Measurements from ENCODE around the gene IL1RL1. TPM values are rescaled to one million over a fixed set of nuclear protein-coding genes. Genes with fewer than 3 reads are reported as not detected.

IL1RL1 gene
- total RNA-seq, 1 experiment from 2014 or later, result not detected

DNA sequence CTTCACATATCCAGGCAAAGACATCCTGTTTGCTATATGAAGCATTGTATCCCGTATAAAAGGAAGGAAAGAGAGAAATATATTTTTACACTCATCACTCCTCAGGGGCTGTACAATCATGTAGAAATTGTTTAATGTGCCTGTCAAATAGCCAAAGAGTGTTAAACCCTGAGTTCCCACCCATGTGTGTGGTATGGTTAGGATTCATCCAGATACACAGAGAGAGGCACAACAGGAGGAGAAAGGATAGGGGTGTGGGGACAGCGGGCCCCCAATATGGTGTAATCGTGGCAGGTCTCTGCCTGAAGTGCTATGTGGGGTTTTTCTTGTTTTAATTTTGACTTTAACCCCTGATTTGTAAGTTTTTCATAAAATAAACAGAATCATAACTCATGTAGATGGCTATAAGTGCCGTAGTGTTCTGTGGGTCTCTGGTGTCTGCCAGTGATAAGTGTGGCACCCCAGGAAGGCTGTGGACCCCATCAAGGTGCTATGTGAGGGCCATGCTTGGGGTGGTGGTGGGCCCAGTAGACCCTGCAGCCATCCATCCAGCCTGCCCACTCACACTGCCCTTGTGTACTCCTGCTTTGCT lies 34.1 kb downstream of the IL1RL1 start:
- H3K9me2 ChIP-seq (replicated peaks; ENCODE audit: insufficient read depth, low read length), result no peaks in the 10 kb centered on the region
- H3K9ac ChIP-seq (ENCODE audit: low read length), result no peak overlapping the region
- H3K27ac ChIP-seq (ENCODE audit: low read length), result no peak overlapping the region
- no peaks in the 10 kb centered on the region for H3K4me1 ChIP-seq (ENCODE audit: low read length)
- H3K9me3 ChIP-seq (ENCODE audit: low read length), result no peaks in the 10 kb centered on the region
- DNase-seq, result no peak
- no peak overlapping the region for H3K4me2 ChIP-seq (ENCODE audit: low read depth, low read length, poor library complexity, severe bottlenecking)
- H2AFZ ChIP-seq (ENCODE audit: low read length), result no peak overlapping the region
- no peak overlapping the region for H3K4me3 ChIP-seq (ENCODE audit: low read length)
- no peaks in the 10 kb centered on the region for H3K79me2 ChIP-seq (ENCODE audit: low read length)
- H3K27me3 ChIP-seq (ENCODE audit: low read length), result no peaks in the 10 kb centered on the region
- H4K20me1 ChIP-seq (ENCODE audit: insufficient read depth, low read depth, low read length), result no peaks in the 10 kb centered on the region
- H3K36me3 ChIP-seq (ENCODE audit: insufficient read depth, low read length), result no peaks in the 10 kb centered on the region

GRCh38 chr2:102346381-102347130 lies 35.2 kb downstream of the IL1RL1 start:
- Histone ChIP-seq H3K27ac (ENCODE audit: low read length) (no peak overlapping the region), H3K4me1 (ENCODE audit: low read length) (no peaks in the 10 kb centered on the region), H3K9ac (ENCODE audit: low read length) (no peak overlapping the region), H4K20me1 (ENCODE audit: insufficient read depth, low read depth, low read length) (no peaks in the 10 kb centered on the region), H3K36me3 (ENCODE audit: insufficient read depth, low read length) (no peaks in the 10 kb centered on the region), H3K9me2 (replicated peaks; ENCODE audit: insufficient read depth, low read length) (no peaks in the 10 kb centered on the region), H2AFZ (ENCODE audit: low read length) (no peak overlapping the region), H3K4me3 (ENCODE audit: low read length) (no peak overlapping the region), H3K27me3 (ENCODE audit: low read length) (no peaks in the 10 kb centered on the region), H3K4me2 (ENCODE audit: low read depth, low read length, poor library complexity, severe bottlenecking) (no peak overlapping the region), H3K9me3 (ENCODE audit: low read length) (no peaks in the 10 kb centered on the region), H3K79me2 (ENCODE audit: low read length) (no peaks in the 10 kb centered on the region)
- no peak for DNase-seq

GRCh38 chr2:102350137-102350793 lies 38.9 kb downstream of the IL1RL1 start:
- Histone ChIP-seq H3K36me3 (ENCODE audit: insufficient read depth, low read length) (no peaks in the 10 kb centered on the region), H3K9me2 (replicated peaks; ENCODE audit: insufficient read depth, low read length) (no peaks in the 10 kb centered on the region), H3K79me2 (ENCODE audit: low read length) (no peaks in the 10 kb centered on the region), H3K9ac (ENCODE audit: low read length) (no peak overlapping the region), H3K4me3 (ENCODE audit: low read length) (no peak overlapping the region), H4K20me1 (ENCODE audit: insufficient read depth, low read depth, low read length) (no peaks in the 10 kb centered on the region), H3K27me3 (ENCODE audit: low read length) (no peaks in the 10 kb centered on the region), H3K4me2 (ENCODE audit: low read depth, low read length, poor library complexity, severe bottlenecking) (no peak overlapping the region), H3K9me3 (ENCODE audit: low read length) (no peaks in the 10 kb centered on the region), H2AFZ (ENCODE audit: low read length) (no peak overlapping the region), H3K4me1 (ENCODE audit: low read length) (peaks cover 2% of the 10 kb centered on the region), H3K27ac (ENCODE audit: low read length) (no peak overlapping the region)
- no peak for DNase-seq

DNA sequence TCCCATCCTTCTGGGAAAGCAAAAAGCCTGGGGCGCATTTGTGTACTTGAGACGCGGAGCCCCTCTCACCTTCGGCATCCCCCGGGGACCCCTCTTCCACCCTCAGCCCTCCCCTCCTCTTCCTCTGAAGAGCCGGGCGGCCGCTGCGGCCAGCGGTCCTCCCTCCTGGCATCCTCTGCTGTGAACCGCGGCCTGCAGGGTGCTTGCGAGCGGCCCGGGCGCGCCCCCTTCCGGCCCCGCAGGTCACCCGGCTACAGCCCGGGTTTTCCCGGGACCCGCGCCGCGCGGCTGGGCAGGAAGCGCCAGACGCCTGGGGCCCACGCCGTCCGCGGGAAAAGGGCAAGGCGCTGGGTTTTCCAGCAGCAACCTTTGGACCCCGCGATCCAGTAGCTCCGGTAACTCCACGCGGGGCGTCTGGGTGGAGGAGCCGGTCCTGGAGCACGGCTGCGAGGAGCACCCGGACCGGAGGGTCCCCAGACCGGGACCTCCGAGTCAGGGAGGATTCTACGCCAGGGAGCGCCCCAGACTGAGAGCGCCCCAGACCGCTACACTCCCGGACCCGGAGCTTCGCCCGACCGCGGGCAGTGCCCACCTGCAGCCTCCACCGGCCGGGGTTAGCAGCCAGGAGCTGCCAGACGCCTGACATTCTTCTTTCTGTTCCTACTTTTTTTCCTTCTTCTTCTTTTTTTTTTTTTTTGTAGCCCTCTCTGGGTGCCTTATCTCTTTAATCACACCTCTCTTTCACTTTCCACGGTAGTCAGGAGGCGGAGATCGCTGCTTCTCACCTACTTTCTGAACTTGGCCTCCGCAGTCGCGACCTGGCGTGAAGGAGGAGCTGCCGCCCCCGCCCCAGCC lies 44.4 kb downstream of the IL1RL1 start, which contains the start of gene IL18R1:
TSS of gene IL18R1 (plus strand) at position 271 of the 855 bp plus-strand sequence. CDS start 6,865 bp downstream, outside the sequence.
- Histone ChIP-seq H3K9me3 (ENCODE audit: low read length) (no peaks in the 10 kb centered on the region), H3K4me2 (ENCODE audit: low read depth, low read length, poor library complexity, severe bottlenecking) (peak within 1 kb of the TSS; percentile 72), H3K9me2 (replicated peaks; ENCODE audit: insufficient read depth, low read length) (no peaks in the 10 kb centered on the region), H3K79me2 (ENCODE audit: low read length) (no peaks in the 10 kb centered on the region), H3K4me3 (ENCODE audit: low read length) (peak within 1 kb of the TSS; percentile 66), H3K4me1 (ENCODE audit: low read length) (peaks cover 12% of the 10 kb centered on the region), H3K27me3 (ENCODE audit: low read length) (no peaks in the 10 kb centered on the region), H3K9ac (ENCODE audit: low read length) (peak within 1 kb of the TSS; percentile 49), H2AFZ (ENCODE audit: low read length) (peak within 1 kb of the TSS; percentile 86), H3K36me3 (ENCODE audit: insufficient read depth, low read length) (no peaks in the 10 kb centered on the region), H3K27ac (ENCODE audit: low read length) (no peak within 1 kb of the TSS), H4K20me1 (ENCODE audit: insufficient read depth, low read depth, low read length) (no peaks in the 10 kb centered on the region)
- DNase-seq, result peak; percentile 79

DNA sequence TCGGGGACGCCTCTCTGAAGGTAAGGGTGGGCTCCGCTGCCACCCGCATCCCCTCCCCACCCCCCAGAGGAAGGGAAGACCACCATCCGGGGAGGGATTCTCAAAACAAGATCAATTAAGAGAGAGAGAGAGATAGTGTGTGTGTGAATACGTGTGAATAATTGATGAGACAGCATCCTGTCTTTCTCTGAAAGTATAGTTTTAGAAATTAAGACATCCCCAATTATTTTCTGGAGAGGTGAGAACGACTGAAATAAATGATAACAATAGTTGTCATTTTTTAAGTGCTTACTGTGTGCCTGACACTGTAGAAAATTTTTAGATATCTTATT lies 45.0 kb downstream of the IL1RL1 start:
- no peaks in the 10 kb centered on the region for H3K27me3 ChIP-seq (ENCODE audit: low read length)
- no peaks in the 10 kb centered on the region for H3K79me2 ChIP-seq (ENCODE audit: low read length)
- peak overlapping the region; percentile 49; the same call in 1 of the 2 replicates for H3K9ac ChIP-seq (ENCODE audit: low read length)
- no peaks in the 10 kb centered on the region for H4K20me1 ChIP-seq (ENCODE audit: insufficient read depth, low read depth, low read length)
- peak overlapping the region; percentile 66; the same call in 1 of the 2 replicates for H3K4me3 ChIP-seq (ENCODE audit: low read length)
- no peak for DNase-seq
- H2AFZ ChIP-seq (ENCODE audit: low read length), result peak overlapping the region; percentile 86; the same call in 1 of the 2 replicates
- H3K36me3 ChIP-seq (ENCODE audit: insufficient read depth, low read length), result no peaks in the 10 kb centered on the region
- peak overlapping the region; percentile 72 for H3K4me2 ChIP-seq (ENCODE audit: low read depth, low read length, poor library complexity, severe bottlenecking)
- H3K4me1 ChIP-seq (ENCODE audit: low read length), result peaks cover 12% of the 10 kb centered on the region
- H3K9me3 ChIP-seq (ENCODE audit: low read length), result no peaks in the 10 kb centered on the region
- H3K27ac ChIP-seq (ENCODE audit: low read length), result no peak overlapping the region
- no peaks in the 10 kb centered on the region for H3K9me2 ChIP-seq (replicated peaks; ENCODE audit: insufficient read depth, low read length)

- Histone ChIP-seq H3K27me3 (ENCODE audit: low read length) (no peaks in the 10 kb centered on the region), H3K79me2 (ENCODE audit: low read length) (no peaks in the 10 kb centered on the region), H2AFZ (ENCODE audit: low read length) (no peak overlapping the region), H3K36me3 (ENCODE audit: insufficient read depth, low read length) (no peaks in the 10 kb centered on the region), H3K27ac (ENCODE audit: low read length) (no peak overlapping the region), H3K4me2 (ENCODE audit: low read depth, low read length, poor library complexity, severe bottlenecking) (no peak overlapping the region), H3K9me3 (ENCODE audit: low read length) (no peaks in the 10 kb centered on the region), H3K9ac (ENCODE audit: low read length) (no peak overlapping the region), H4K20me1 (ENCODE audit: insufficient read depth, low read depth, low read length) (no peaks in the 10 kb centered on the region), H3K4me1 (ENCODE audit: low read length) (peaks cover 12% of the 10 kb centered on the region), H3K9me2 (replicated peaks; ENCODE audit: insufficient read depth, low read length) (no peaks in the 10 kb centered on the region), H3K4me3 (ENCODE audit: low read length) (no peak overlapping the region)
- no peak for DNase-seq
Observed at GRCh38 chr2:102356741-102357140, 45.4 kb downstream of the IL1RL1 start.

DNA sequence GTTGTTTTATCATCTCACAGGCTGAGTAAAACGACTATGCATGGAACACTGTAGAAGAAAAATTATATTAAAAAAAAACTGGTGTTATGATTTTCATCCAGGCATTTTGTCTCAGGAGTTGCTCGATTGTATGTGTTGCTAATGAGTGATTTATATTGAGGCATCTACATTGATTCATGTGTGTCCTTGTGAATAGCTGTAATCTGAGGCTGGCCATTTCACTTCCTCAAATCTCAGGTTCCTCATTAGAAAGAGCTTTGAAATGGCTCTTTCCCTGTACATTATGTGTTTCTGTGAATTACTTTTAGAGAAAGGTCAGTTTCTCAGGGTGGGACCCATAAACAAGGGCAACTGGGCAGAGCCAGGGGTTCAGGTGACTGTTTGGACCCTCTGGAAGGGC lies 46.6 kb downstream of the IL1RL1 start:
- H3K9ac ChIP-seq (ENCODE audit: low read length), result no peak overlapping the region
- H4K20me1 ChIP-seq (ENCODE audit: insufficient read depth, low read depth, low read length), result no peaks in the 10 kb centered on the region
- H3K4me1 ChIP-seq (ENCODE audit: low read length), result peaks cover 12% of the 10 kb centered on the region
- H3K4me2 ChIP-seq (ENCODE audit: low read depth, low read length, poor library complexity, severe bottlenecking), result no peak overlapping the region
- no peaks in the 10 kb centered on the region for H3K79me2 ChIP-seq (ENCODE audit: low read length)
- no peaks in the 10 kb centered on the region for H3K9me3 ChIP-seq (ENCODE audit: low read length)
- no peak overlapping the region for H3K4me3 ChIP-seq (ENCODE audit: low read length)
- peak; percentile 49 for DNase-seq
- no peaks in the 10 kb centered on the region for H3K36me3 ChIP-seq (ENCODE audit: insufficient read depth, low read length)
- no peaks in the 10 kb centered on the region for H3K9me2 ChIP-seq (replicated peaks; ENCODE audit: insufficient read depth, low read length)
- no peaks in the 10 kb centered on the region for H3K27me3 ChIP-seq (ENCODE audit: low read length)
- H3K27ac ChIP-seq (ENCODE audit: low read length), result no peak overlapping the region
- H2AFZ ChIP-seq (ENCODE audit: low read length), result no peak overlapping the region
